Pancreas (tissue), 10 donors: ENCODE results near the gene SLC48A1. TPM values are rescaled to one million over a fixed set of nuclear protein-coding genes. Genes with fewer than 3 reads are reported as not detected.

Experiments
- ATAC-seq, 4 donors: fragments of 200-7000 bp; cut with Tn5 transposase; one replicate each; pipeline versions ENCODE4 v1.8.0 to v1.9.1; 2020; ENCODE audit warnings: mild to moderate bottlenecking in 4 of 4, moderate library complexity in 4 of 4
- DNase-seq, 6 donors: peaks; one replicate each; pipeline ENCODE4 v3.0.0-alpha.2; 2020
- FAIRE-seq: peaks from 2 replicates; lab custom pipeline; 2012; peaks lifted over from hg19 to GRCh38; lab: Jason Lieb, UNC
- H3K27ac ChIP-seq, 4 donors: fragments of 200-600 bp; sonication (generic); 1 replicate in 3 of 4; 2 replicates in 1 of 4; pipeline versions ENCODE4 v1.5.0 to v1.8.0; 2020
- H3K27me3 ChIP-seq, 4 donors: fragments of 200-600 bp; one replicate each; pipeline ENCODE4 v1.8.0; 2021
- H3K36me3 ChIP-seq, 3 donors: fragments of 200-600 bp; sonication (generic) in 1 of 3; one replicate each; pipeline versions ENCODE4 v1.5.0 to v1.8.0; 2020 to 2021
- H3K4me1 ChIP-seq, 3 donors: fragments of 200-600 bp; one replicate each; pipeline ENCODE4 v1.8.0; 2021
- H3K4me3 ChIP-seq, 4 donors: fragments of 200-600 bp; sonication (generic) in 2 of 4; one replicate each; pipeline versions ENCODE4 v1.5.0 to v1.8.0; 2020 to 2021
- H3K9me3 ChIP-seq, 4 donors: fragments of 200-600 bp; one replicate each; pipeline ENCODE4 v1.8.0; 2021
- CTCF ChIP-seq, 4 donors: fragments of 200-600 bp; sonication (generic) in 3 of 4; IDR thresholded peaks; one replicate each; pipeline versions ENCODE4 v1.5.0 to v1.8.0; 2021; ENCODE audit warnings: antibody characterized with exemption in 4 of 4
- WGBS, 2 donors: extraction: QIAGEN DNeasy Blood & Tissue Kit; methylation state at CpG; one replicate each; pipeline ENCODE4 v1.1.7; 2013; 5-methylcytosine and 5-hydroxymethylcytosine counted together
- intact Hi-C, 3 donors: fragments of 100-400 bp; cut with DNase I; formaldehyde crosslinking; loops; one replicate each; pipeline versions ENCODE4 v1.11.1 to v1.14.2; 2022
- polyA plus RNA-seq, 2 donors: library from polyadenylated mRNA; stranded (reverse); fragments of 200-250 nt; gene quantifications; one replicate each; pipeline ENCODE4 v1.2.3, GENCODE V29; 2013
- total RNA-seq, 6 donors: library from RNA; stranded (reverse); fragmentation: NEBNext Ultra II Directional in 4 of 6; extraction: Animal tissue kit (Norgen Biotek cat#: 25700) in 4 of 6; gene quantifications; one replicate each; pipeline versions ENCODE4 v1.2.1 to v1.2.4, GENCODE V29; 2021 to 2023
- donor health status: healthy with polysubstance abuse.
- donor health status: DM: no; HTN: no; CAD: no; lungs with moderate emphysema.
- donor health status: DM: no; HTN: no; CAD: no.
- donor health status: control.
- donor health status: control.
- donor health status: Bipolar disorder and iron deficiency.
- donor health status: DM: yes; HTN: yes; CAD: no.
- donor health status: DM: no; HTN: no; CAD: no.
- donor health status: DM: no; HTN: no; CAD: no.
- donor health status: DM: yes; HTN: yes; CAD: no.

Gene SLC48A1
- total and polyA plus RNA-seq, 8 donors = 12.2 to 17.2 (median 13.8) TPM

GRCh38 chr12:47829584-47829983 lies 56.5 kb downstream of the SLC48A1 start:
- H3K27ac ChIP-seq = peak overlapping the region; percentile 16 to 62 (median 42)
- intact Hi-C loops = no loop called here
- peaks cover 0 to 9% (median 5%) of the 10 kb centered on the region in 3 donors for H3K4me1 ChIP-seq
- DNase-seq = no peak
- no peak for ATAC-seq
- H3K9me3 ChIP-seq = no peaks in the 10 kb centered on the region
- no peak overlapping the region for H3K4me3 ChIP-seq
- FAIRE-seq = no peak
- WGBS, 2 donors = 44 to 75% methylated on average over 4 of the region's 4 CpGs
- H3K36me3 ChIP-seq = no peaks in the 10 kb centered on the region
- no peaks in the 10 kb centered on the region for H3K27me3 ChIP-seq
- no peak for TF ChIP-seq CTCF (IDR thresholded peaks at IDR 0.05)

Other genes with a start within 250 kb of the SLC48A1 start
- 10 to 100 TPM in 2 of 6 donors, 1 to 10 TPM in 4; 6.0 to 12.1 (median 9.2) TPM for gene RPAP3, start 67.2 kb upstream of the SLC48A1 start, total RNA-seq
- gene RPAP3, start 67.2 kb upstream of the SLC48A1 start, polyA plus RNA-seq = 1 to 10 TPM; 3.3 to 8.8 TPM
- gene ENDOU, start 47.7 kb upstream of the SLC48A1 start, total RNA-seq = under 1 TPM in 1 of 6 donors, not detected in 5; 0.20 TPM
- gene ENDOU, start 47.7 kb upstream of the SLC48A1 start, polyA plus RNA-seq = under 1 TPM; 0.11 to 0.23 TPM
- gene RAPGEF3, start 14.4 kb upstream of the SLC48A1 start, total RNA-seq = 1 to 10 TPM; 2.5 to 6.7 (median 5.0) TPM
- 10 to 100 TPM; 51.4 to 54.4 TPM for gene RAPGEF3, start 14.4 kb upstream of the SLC48A1 start, polyA plus RNA-seq
- gene HDAC7, start 46.7 kb downstream of the SLC48A1 start, total RNA-seq = 10 to 100 TPM; 17.9 to 45.5 (median 20.1) TPM
- gene HDAC7, start 46.7 kb downstream of the SLC48A1 start, polyA plus RNA-seq = 10 to 100 TPM; 36.6 to 48.1 TPM
- gene VDR, start 131.8 kb downstream of the SLC48A1 start, total RNA-seq = 1 to 10 TPM; 1.3 to 5.5 (median 3.5) TPM
- gene VDR, start 131.8 kb downstream of the SLC48A1 start, polyA plus RNA-seq = 1 to 10 TPM; 1.2 to 1.7 TPM
- gene TMEM106C, start 190.4 kb downstream of the SLC48A1 start, total RNA-seq = 10 to 100 TPM; 25.6 to 42.1 (median 31.7) TPM
- 10 to 100 TPM; 24.7 to 44.7 TPM for gene TMEM106C, start 190.4 kb downstream of the SLC48A1 start, polyA plus RNA-seq
- gene COL2A1, start 231.2 kb downstream of the SLC48A1 start, total RNA-seq = under 1 TPM in 1 of 6 donors, not detected in 5; 0.06 TPM
- gene COL2A1, start 231.2 kb downstream of the SLC48A1 start, polyA plus RNA-seq = under 1 TPM; 0.04 to 0.12 TPM